ENCODE results near the gene GLMN.

The GLMN gene, protein sequence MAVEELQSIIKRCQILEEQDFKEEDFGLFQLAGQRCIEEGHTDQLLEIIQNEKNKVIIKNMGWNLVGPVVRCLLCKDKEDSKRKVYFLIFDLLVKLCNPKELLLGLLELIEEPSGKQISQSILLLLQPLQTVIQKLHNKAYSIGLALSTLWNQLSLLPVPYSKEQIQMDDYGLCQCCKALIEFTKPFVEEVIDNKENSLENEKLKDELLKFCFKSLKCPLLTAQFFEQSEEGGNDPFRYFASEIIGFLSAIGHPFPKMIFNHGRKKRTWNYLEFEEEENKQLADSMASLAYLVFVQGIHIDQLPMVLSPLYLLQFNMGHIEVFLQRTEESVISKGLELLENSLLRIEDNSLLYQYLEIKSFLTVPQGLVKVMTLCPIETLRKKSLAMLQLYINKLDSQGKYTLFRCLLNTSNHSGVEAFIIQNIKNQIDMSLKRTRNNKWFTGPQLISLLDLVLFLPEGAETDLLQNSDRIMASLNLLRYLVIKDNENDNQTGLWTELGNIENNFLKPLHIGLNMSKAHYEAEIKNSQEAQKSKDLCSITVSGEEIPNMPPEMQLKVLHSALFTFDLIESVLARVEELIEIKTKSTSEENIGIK

DNA sequence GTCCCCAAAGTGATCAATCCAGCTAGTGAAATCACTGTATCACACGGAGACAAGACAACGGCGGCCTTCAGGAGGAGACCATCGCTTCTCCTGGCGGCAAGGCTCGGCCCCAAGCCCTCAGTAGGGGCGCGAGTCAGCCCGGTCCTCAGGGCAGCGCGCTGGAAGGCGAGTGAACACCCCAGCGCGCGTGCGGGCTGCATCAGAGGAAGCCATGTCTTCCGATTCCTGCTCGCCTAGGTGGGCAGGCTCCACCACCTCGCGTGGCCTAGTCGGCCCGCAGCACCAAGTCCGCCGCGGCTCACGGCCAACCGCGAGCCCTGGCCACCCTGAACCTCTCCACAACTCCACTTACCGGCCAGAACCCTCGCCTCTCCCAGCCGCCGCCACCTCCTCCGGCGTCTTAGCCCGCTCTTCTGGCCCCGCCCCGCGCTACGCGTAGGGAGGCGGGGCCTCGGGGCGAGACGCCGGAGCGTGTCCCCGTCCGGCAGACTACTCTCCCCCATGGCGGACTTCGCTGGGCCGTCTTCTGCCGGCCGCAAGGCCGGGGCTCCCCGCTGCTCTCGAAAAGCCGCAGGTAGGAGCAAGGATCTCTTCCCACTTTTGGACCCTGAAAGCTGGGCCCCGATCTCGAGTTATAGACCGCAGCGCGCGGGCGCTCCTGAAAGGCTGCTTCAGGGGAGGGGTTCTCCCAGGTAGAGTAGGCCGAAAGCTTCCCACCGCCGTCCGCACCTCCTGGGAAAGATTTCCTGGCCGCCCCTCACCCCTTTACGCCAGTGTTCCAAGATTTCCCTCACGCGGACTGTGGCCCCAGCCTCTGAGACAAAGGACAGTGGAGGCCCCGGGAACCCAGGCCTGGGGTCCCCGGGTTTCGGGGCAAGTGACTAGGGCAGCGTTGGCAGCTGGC is at the start of gene GLMN, which contains the start of gene RPAP2:
Gene GLMN, minus strand, starts transcription at position 415 of the 904 bp plus-strand sequence. CDS start 988 bp downstream, outside the sequence.
Gene RPAP2, plus strand, starts transcription at position 487 of the 904 bp plus-strand sequence. Its CDS starts 15 bp downstream, at position 502.
- DNase-seq = peak; percentile 81

DNA sequence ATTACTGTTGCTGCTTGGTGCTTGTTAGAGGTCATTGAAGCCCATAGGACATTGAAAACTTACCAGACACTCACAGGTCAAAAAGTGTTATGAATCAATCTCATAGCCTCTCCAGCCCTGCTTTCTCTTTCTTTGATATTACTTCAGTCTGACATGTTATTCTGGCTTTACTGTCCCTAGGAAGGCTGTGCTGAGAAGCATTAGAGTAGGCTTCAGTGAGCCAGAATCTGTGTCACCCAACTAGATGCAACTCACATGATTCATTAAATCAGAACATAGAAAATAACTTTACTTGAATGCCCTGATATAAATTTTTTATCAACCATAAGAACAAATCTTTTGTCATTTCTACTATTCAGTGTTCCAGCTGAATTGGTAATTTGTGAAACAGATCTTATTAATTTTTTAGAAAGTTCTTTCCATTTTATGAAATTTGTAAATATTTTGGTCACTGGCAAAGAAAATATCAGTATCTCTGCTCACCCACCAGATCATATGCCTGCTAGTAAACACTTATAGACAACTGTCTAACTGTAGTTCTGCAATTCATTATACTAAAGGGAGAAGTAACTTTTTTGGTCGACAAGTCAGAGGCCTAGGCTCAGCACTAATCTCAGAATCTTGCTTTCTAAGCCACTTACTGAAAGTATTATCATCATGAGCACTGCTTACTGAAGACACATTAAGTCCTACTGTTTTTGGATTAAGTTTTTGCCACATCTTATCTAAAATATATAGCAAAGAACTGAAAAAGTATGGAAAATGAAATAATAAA is 48.3 kb upstream of the GLMN start:
- DNase-seq = no peak

DNA sequence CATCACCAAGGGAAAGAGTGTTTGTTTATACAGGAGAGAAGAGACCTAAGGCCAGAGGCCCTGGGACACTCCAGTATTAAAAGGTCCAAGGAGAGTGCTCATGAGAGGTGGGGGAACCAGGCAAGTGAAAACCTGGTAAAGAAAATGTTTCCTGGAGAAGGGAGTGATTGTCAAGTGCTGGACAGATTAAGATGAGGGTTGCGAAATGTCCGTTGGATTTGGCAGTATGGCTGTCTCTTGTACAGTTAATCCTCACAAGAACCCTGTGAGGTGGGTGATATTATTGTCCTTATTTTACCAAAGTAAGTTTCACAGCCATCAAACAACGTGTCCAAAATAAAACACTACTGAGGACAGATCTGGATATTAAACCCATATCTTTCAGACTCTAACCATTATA is 44.3 kb upstream of the GLMN start:
- DNase-seq = no peak

DNA sequence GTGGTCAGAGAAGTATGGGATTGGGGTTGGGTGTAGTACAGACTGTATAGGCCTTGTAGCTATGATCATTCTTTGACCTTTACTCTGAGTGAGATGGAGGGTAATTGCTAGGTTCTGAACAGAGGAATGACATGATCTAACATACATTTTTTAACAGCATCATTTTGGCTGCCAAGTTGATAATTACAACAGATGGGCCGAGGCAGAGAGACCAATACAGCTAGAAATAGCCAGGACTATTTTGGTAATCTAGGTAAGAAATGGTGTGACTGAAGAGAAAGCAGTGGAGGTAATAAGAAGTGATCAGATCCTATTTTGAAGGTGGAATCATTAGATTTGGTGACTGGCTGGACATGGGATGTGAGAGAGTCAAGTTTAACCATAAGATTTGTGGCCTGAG is 43.6 kb upstream of the GLMN start:
- DNase-seq = no peak

DNA sequence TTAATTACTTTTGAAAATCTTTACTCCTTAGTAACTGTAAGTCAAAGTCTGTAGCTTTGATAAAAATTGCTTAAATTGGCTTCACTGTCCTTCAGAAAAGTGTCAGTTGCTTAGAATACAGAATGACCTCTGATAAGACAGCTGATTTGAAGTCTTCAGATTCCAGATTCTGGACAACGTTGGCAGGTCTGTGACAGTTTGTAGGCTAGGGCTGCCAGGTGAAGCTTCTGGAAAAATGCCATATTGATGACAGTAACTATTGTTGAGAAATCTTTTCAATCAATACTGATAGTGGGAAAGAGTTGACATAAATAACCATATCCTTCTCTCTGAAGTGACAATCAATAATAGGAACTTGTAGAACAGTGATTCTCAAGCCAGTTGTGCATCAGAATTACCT is 41.4 kb upstream of the GLMN start:
- DNase-seq = no peak

DNA sequence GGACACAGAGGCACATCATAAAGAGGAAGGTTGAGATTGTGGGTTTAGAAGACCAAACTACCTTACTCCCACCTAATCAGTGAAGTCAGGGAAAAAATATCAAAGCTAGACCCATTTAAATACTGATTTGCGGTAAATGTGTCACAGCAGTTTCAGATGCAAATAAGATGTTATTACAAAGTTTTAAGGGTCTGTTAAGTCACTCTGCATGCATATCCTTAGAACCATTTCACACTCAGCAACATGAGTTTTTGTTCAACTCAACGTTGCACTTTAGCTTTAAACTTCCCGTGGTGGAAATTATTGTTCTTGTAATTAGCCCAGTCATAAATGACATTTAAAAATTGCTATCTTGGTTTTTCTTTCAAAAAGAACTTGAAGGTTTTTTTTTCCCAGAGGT is 34.9 kb upstream of the GLMN start:
- no peak for DNase-seq

DNA sequence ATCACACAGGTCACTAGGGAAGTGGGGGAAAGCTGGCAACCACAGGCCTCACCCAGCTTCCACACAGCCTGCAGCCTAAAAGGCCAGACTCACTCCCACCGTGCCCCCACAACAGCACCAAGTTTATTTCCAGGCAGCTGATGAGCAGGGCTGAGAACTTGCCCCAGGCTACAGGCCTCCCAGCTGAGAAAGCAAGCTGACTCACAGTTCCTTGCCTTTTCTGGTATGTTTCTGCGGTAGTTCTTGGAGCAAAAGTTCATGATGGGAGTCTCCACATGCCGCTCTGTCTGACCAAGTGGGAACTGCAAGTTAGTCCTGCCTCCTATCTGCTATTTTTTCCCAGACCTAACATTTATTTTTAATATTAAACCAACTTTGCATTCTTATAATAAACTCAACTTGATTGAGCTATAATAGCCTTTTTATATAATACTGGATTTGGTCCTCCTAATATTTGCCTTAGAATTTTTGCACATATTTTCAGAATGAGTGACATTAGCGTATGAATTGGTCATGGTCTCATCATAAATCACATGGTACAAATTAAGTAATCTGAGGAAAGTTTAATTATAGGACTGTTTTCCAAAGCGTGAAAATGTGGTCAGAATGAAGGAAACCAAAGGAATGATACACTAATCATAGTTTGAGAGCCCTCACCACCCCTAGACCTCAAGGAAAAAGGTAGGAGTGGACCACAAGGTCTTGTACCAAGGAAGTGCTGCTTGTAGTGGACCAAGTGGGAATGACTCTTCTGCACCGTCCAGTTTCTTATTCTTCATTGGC is 30.8 kb upstream of the GLMN start:
- DNase-seq = no peak

DNA sequence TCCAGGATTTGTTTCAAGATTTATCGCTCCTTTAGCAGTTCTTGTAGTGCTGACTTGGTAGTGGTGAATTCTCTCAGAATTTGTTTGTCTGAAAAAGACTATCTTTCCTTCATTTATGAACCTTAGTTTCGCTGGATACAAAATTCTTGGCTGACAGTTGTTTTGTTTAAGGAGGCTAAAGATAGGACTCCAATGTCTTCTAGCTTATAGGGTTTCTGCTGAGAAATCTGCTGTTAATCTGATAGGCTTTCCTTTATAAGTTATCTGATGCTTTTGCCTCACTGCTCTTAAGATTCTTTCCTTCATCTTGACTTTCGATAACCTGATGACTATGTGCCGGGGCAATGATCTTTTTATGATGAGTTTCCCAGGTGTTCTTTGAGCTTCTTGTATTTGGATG is 29.0 kb upstream of the GLMN start:
- DNase-seq = no peak

DNA sequence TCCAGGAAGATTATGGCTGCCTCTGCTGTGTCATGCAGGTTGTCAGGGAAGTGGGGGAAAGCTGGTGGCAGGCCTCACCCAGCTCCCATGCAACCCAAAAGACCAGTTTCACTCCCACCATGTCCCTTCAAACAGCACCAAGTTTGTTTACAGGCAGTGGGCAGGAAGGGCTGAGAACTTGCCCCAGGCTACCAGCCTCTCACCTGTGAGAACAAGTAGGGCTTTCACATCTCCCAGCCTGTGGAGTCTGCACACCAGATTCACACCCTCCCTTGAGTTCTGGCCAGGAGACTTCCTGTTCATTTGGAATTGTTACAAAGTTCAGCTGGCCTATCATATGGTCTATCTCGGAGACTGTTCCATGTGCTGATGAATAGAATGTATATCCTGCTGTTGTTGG is 27.9 kb upstream of the GLMN start:
- DNase-seq = no peak

DNA sequence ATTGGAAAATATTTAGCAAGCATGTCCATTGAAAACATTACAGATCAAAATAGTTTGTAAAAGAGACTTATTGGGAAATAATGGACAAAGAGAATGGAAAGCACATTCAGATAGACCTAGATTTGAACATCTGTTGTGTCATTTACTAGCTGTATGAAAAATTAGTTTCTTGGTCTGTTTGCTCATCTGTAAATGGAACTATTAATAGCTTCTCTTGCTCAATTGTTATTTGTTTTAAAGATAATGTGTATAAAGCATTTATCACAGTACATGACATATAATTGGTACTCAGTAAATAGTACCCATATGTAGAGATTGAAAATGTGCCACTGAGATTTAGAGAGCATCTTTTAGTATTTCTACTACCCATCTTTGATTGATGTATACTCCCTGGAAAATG is 26.0 kb upstream of the GLMN start:
- no peak for DNase-seq

DNA sequence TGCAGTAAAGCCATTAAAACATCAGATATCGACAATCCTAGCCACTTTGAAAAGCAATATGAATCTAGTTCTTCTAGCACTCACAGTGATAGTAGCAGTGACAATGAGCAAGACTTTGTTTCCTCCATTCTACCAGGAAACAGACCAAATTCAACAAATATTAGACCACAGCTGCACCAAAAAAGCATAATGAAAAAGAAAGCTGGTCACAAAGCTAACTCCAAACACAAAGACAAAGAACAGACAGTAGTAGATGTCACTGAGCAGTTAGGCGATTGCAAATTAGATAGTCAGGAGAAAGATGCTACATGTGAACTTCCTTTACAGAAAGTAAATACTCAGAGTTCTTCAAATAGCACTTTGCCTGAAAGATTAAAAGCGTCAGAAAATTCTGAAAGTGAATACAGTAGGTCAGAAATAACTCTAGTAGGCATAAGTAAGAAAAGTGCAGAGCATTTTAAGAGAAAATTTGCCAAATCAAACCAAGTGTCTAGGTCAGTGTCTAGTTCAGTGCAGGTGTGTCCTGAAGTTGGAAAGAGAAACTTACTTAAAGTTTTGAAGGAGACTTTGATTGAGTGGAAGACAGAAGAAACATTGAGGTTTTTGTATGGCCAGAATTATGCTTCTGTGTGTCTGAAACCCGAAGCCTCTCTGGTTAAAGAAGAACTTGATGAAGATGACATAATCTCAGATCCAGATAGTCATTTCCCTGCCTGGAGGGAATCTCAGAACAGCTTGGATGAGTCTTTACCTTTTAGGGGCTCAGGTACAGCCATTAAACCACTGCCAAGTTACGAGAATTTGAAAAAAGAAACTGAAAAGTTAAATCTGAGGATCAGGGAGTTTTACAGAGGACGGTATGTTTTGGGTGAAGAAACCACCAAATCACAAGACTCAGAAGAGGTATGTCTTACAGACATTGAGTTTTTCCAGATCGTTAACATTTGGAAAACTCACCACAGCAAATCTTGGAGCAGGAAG is 25.0 kb upstream of the GLMN start:
- no peak for DNase-seq

DNA sequence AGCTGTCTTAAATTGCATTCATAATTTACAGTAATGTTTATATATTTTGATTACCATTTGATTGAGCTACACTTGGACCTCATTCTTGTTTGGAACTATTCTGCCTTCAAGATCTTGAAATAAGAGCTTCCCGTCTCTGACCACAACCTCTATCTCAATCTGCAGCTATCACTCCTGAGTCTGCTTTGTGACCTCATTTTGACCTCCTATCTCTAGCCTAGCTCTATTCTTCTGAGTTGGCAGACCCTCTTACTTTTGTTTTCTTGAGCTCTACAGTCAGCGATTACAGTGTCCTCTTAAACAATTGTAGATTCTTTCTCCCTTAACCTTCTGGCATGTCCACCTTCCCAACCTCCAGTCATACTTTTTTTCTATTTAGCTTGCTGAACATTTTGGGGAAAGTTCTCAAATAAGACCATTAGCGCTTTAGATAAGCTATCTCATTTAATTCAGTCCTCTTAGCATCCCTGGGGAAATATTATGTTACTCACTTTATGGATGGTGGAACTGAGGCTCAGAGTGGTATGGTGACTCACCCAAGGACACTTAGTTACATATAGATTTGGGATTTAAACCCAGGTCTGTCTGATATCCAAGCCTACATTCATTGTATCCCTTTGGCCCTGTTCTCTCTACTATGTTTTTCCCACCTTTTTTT is 19.2 kb upstream of the GLMN start:
- DNase-seq = no peak

DNA sequence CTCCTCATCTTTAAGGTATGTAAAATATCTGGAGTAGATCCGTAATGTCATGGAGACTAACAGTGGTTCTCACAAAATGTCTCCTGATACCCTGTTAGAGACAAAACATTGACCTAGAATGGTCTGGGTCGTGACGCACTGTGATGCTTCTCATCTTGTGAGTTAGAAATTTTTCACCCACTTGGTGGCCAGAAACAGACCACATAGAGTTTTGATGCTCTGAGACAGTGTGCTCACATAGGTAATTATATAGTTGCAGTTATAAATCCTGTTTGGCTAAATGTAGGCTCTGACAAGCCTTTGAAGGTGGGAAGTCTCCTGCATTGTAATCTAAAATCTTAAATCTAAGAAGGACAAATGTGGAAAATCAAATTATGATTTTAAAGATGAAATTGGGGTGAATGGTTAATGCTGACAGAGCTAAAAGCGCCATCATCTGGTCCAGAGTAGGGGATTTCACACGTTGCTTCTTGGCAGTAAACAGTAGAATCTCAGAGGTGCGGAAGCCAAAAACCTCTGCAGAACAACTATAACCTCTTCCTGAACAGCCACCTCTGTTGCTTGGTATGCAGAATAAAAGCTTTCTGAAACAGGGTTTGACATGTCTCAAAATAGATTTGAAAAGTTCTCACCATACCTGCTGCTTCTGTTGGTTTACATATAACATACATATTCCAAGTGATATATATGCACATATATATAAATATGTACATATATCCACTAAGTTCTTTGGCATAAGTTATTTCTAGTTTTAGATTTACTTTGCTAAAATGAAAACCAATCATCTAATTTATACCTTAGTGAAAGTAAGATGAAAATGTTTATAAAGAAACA is 17.2 kb upstream of the GLMN start:
- DNase-seq = no peak

DNA sequence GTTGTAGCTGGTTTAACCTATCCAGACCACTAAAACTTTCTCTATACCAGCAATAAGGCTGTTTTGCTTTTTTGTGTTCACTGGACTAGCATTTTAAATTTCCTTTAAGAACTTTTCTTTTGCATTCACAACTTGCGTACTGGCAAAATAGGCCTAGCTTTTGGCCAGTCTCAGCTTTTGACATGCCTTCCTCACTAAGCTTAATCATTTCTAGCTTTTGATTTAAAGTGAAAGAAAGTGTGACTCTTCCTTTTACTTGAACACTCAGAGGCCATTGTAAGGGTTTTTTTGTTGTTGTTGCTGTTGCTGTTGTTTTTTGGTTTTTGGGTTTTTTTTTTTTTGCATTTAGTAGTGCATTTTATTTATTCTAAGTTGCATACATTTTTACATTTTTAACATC is 15.2 kb upstream of the GLMN start:
- DNase-seq = no peak

DNA sequence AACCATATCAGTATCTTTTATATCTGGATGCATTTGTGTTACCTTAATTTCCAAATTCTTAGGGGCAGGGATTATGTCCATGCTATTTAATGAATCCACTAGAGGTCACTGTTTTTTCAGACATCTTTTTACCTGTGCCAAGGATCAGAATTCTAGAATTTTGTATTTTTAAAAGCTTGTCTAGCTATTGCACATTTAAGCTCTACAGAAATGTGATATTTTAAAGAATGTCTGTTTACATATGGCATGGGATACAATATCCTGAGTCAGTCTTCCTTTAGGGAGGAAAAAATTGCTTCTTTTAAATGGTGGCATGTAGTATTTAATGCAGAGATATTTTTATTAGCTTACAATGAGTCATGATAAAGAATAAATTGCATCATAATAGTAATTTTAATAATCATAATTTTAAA is 11.4 kb upstream of the GLMN start:
- DNase-seq = no peak

DNA sequence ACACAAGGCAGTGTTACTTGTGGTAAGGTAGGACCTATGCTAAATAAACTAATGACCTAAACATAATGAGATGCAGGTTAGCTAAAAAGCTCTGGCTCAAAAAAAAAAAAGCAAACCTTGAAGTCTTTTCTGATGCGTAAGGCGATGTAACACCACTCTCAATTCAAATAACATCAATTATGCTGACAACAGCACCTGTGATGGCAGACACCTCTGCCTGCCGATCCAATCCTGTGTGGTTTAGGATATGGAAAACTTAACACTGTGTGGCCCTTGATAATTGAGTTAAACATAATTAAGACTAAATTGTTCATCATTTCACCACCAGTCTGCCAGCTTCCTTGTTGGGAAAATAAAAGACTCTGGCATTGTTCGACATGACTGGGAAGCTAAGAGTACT is 9.2 kb upstream of the GLMN start:
- no peak for DNase-seq

DNA sequence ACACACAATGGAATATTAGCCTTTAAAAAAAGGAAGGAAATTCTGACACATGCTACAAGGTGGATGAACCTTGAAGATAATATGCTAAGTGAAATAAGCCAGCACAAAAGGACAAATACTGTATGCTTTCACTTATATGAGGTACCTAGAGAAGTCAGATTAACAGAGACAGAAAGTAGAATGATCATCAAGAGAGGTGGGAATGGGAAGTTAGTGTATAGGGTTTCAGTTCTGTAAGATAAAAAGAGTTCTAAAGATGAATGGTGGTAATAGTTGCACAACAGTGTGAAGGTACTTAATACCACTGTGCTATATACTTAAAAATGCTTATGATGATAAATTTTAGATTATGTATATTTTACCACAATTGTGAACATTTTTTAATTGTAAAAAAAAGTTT is 7.2 kb upstream of the GLMN start:
- no peak for DNase-seq

DNA sequence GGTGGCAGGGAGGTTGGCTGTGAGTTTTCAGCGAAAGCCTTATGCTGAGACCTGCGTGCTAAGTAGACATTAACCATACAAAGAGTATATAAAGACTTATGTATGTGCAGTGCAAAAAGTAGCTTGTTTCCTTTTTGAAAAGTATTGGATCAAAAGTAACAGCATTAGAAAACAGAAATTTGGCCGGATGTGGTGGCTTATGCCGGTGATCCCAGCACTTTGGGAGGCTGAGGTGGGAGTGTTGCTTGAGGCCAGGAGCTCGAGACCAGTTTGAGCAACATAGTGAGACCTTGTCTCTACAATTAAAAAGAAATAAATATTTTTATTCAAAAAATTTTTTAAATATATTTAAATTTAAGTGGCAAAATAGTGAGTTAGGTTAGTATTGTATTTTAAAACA is 2.2 kb upstream of the GLMN start:
- DNase-seq = no peak

DNA sequence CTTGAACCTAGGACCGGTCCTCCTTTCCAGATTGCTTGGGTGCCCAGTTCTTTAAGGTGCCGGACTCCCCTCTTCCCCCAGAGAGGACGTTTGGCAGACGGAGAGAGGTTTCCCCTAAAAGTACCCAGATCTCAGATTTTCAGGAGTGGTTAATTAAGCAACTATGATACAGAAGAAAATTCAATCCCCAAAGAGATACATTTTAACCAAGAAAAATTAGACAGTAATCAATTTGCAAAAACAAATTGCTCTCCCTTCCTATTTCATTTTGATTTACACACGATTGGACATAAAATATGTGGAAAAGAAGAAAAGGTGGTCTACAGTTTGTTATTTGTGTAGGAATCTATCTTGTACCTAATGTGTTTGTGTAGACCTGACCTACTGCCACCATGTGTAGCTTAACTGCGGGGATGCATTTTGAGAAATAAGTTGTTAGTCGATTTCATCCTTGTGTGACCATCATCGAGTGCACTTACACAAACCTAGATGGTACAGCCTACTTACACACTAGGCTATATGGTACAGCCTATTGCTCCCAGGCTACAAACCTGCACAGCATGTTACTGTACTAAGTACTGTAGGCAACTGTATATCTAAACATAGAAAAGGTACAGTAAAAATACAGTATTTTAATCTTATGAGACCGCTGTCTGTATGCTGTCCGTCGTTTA is 827 bp upstream of the GLMN start:
- DNase-seq = no peak

Measured in activated T-cell treated with anti-CD3 and anti-CD28 coated beads, Interleukin-2, amount 50 U/mL, for 1 hour (primary cell).